H9 (cell line): ENCODE measurements around the gene MS4A18. TPM values are rescaled to one million over a fixed set of nuclear protein-coding genes. Genes with fewer than 3 reads are reported as not detected.

Source experiments
- DNase-seq: peaks from one replicate; pipeline ENCODE4 v3.0.0-alpha.2; 2017
- H2AFZ ChIP-seq: one replicate; pipeline ENCODE4 v1.6.1; 2013; ENCODE audit warnings: mild to moderate bottlenecking, low read length, control low read depth, moderate library complexity
- H2AK5ac ChIP-seq: 2 replicates; pipeline ENCODE4 v1.6.1; 2013; ENCODE audit warnings: low read length, control low read depth, mixed read lengths; ENCODE audit not compliant: insufficient read length
- H2BK120ac ChIP-seq: one replicate; pipeline ENCODE4 v1.6.1; 2013; ENCODE audit warnings: low read depth, mild to moderate bottlenecking, low read length, control low read depth, inconsistent platforms; ENCODE audit not compliant: poor library complexity, severe bottlenecking
- H2BK12ac ChIP-seq: 2 replicates; pipeline ENCODE4 v1.6.1; 2013; ENCODE audit warnings: low read length, control low read depth, mixed read lengths, low read depth; ENCODE audit not compliant: insufficient read length
- H2BK15ac ChIP-seq: 2 replicates; pipeline ENCODE4 v1.6.1; 2013; ENCODE audit warnings: low read depth, low read length, control low read depth
- H2BK20ac ChIP-seq: one replicate; pipeline ENCODE4 v1.6.1; 2013; ENCODE audit warnings: low read depth, mild to moderate bottlenecking, low read length, control low read depth, inconsistent platforms; ENCODE audit not compliant: poor library complexity, severe bottlenecking
- H2BK5ac ChIP-seq: 2 replicates; pipeline ENCODE4 v1.6.1; 2013; ENCODE audit warnings: low read length, control low read depth, mixed read lengths; ENCODE audit not compliant: insufficient read length
- H3K14ac ChIP-seq: 2 replicates; pipeline ENCODE4 v1.6.1; 2013; ENCODE audit warnings: low read length, control low read depth; ENCODE audit not compliant: insufficient read depth
- H3K18ac ChIP-seq: 2 replicates; pipeline ENCODE4 v1.6.1; 2013; ENCODE audit warnings: low read depth, mild to moderate bottlenecking, mixed read lengths, low read length, control low read depth; ENCODE audit not compliant: insufficient read length
- H3K23ac ChIP-seq: 2 replicates; pipeline ENCODE4 v1.6.1; 2013; ENCODE audit warnings: low read length, control low read depth, mixed read lengths, low read depth; ENCODE audit not compliant: insufficient read length
- H3K23me2 ChIP-seq: 2 replicates; pipeline ENCODE4 v1.6.1; 2013; ENCODE audit warnings: low read depth, mild to moderate bottlenecking, mixed read lengths, low read length, control low read depth; ENCODE audit not compliant: insufficient read length, poor library complexity, severe bottlenecking
- H3K27ac ChIP-seq: 2 replicates; pipeline ENCODE4 v1.5.1; 2013; ENCODE audit warnings: low read length, control low read depth, mixed read lengths, low read depth; ENCODE audit not compliant: insufficient read length
- H3K27me3 ChIP-seq: 2 replicates; pipeline ENCODE4 v1.6.1; 2013; ENCODE audit warnings: low read length, control low read depth, inconsistent platforms; ENCODE audit not compliant: insufficient read depth
- H3K4ac ChIP-seq: 2 replicates; pipeline ENCODE4 v1.6.1; 2013; ENCODE audit warnings: low read depth, mild to moderate bottlenecking, control low read depth, inconsistent platforms, low read length, moderate library complexity
- H3K4me1 ChIP-seq: 2 replicates; pipeline ENCODE4 v1.6.1; 2013; ENCODE audit warnings: low read length, control low read depth, inconsistent platforms; ENCODE audit not compliant: insufficient read depth
- H3K4me2 ChIP-seq: 2 replicates; pipeline ENCODE4 v1.6.1; 2013; ENCODE audit warnings: low read length, control low read depth, mixed read lengths; ENCODE audit not compliant: insufficient read length, insufficient read depth
- H3K56ac ChIP-seq: 2 replicates; pipeline ENCODE4 v1.6.1; 2013; ENCODE audit warnings: low read depth, mild to moderate bottlenecking, mixed read lengths, low read length, control low read depth; ENCODE audit not compliant: insufficient read length
- H3K79me1 ChIP-seq: 2 replicates; pipeline ENCODE4 v1.6.1; 2013; ENCODE audit warnings: low read depth, mild to moderate bottlenecking, moderate library complexity, low read length, control low read depth, inconsistent platforms; ENCODE audit not compliant: insufficient read depth, poor library complexity, severe bottlenecking
- H3K79me2 ChIP-seq: 2 replicates; pipeline ENCODE4 v1.6.1; 2013; ENCODE audit warnings: low read length, control low read depth, inconsistent platforms; ENCODE audit not compliant: insufficient read depth
- H3K9ac ChIP-seq: 2 replicates; pipeline ENCODE4 v1.6.1; 2013; ENCODE audit warnings: low read length, control low read depth, mixed read lengths; ENCODE audit not compliant: insufficient read length; ENCODE audit errors: extremely low read depth
- H3K9me3 ChIP-seq: one replicate; pipeline ENCODE4 v1.6.1; 2013; ENCODE audit warnings: low read depth, low read length, inconsistent platforms; ENCODE audit not compliant: control insufficient read depth
- H3T11ph ChIP-seq: one replicate; pipeline ENCODE4 v1.6.1; 2013; ENCODE audit warnings: mild to moderate bottlenecking, low read length, control low read depth, inconsistent platforms
- H4K20me1 ChIP-seq: one replicate; pipeline ENCODE4 v1.6.1; 2013; ENCODE audit not compliant: control insufficient read depth, insufficient read length, insufficient read depth
- H4K5ac ChIP-seq: 2 replicates; pipeline ENCODE4 v1.6.1; 2013; ENCODE audit warnings: low read depth, mild to moderate bottlenecking, mixed read lengths, low read length, control low read depth; ENCODE audit not compliant: insufficient read length
- H4K8ac ChIP-seq: replicated peaks from 2 replicates; pipeline ENCODE4 v1.6.1; 2013; ENCODE audit warnings: low read length, control low read depth, mixed read lengths, low read depth; ENCODE audit not compliant: insufficient read length
- H4K91ac ChIP-seq: 2 replicates; pipeline ENCODE4 v1.6.1; 2013; ENCODE audit warnings: low read depth, mild to moderate bottlenecking, moderate library complexity, mixed read lengths, low read length, control low read depth; ENCODE audit not compliant: insufficient read length
- H3K27ac Mint-ChIP-seq, 3 experiments: 2 replicates in 2 of 3; 3 replicates in 1 of 3; pipeline ENCODE4 v1.8.0; 2020 to 2021; ENCODE audit warnings: mixed read lengths in 3 of 3, mild to moderate bottlenecking in 1 of 3, moderate library complexity in 1 of 3
- H3K27me3 Mint-ChIP-seq: 2 replicates; pipeline ENCODE4 v1.8.0; 2021; ENCODE audit warnings: low read depth, mild to moderate bottlenecking, moderate library complexity, mixed read lengths
- H3K36me3 Mint-ChIP-seq, 3 experiments: 2 replicates in 2 of 3; 3 replicates in 1 of 3; pipeline ENCODE4 v1.8.0; 2020 to 2021; ENCODE audit warnings: low read depth in 3 of 3, mixed read lengths in 3 of 3; ENCODE audit not compliant: insufficient read depth in 1 of 3
- H3K4me1 Mint-ChIP-seq, 2 experiments: 2 replicates each; pipeline ENCODE4 v1.8.0; 2020; ENCODE audit warnings: mixed read lengths in 2 of 2
- H3K4me3 Mint-ChIP-seq, 2 experiments: 2 replicates in 1 of 2; 3 replicates in 1 of 2; pipeline ENCODE4 v1.8.0; 2020 to 2021; ENCODE audit warnings: mild to moderate bottlenecking in 2 of 2, mixed read lengths in 2 of 2, moderate library complexity in 1 of 2
- H3K9me3 Mint-ChIP-seq, 2 experiments: 2 replicates in 1 of 2; 3 replicates in 1 of 2; pipeline ENCODE4 v1.8.0; 2020; ENCODE audit warnings: mild to moderate bottlenecking in 2 of 2, mixed read lengths in 2 of 2, moderate library complexity in 1 of 2
- whole genome bisulfite sequencing: extraction: QIAGEN DNeasy Blood & Tissue Kit; methylation state at CpG from one replicate; pipeline ENCODE4 v1.1.7; 2013; ENCODE audit warnings: missing lambda C conversion rate, low lambda C conversion rate, mixed read lengths; ENCODE audit not compliant: insufficient read length; ENCODE audit errors: extremely low coverage; 5-methylcytosine and 5-hydroxymethylcytosine counted together
- total RNA-seq: library from RNA; stranded (reverse); gene quantifications from 2 replicates; pipeline ENCODE4 v1.2.1, GENCODE V29; 2021
- TF ChIP-seq, protein P1 (sequence below): fragments of 200-600 bp; sonication (generic); conservative IDR thresholded peaks from 3 replicates; pipeline ENCODE4 v1.8.0; 2021; ENCODE audit warnings: antibody characterized with exemption, mild to moderate bottlenecking

MS4A18 gene
- total RNA-seq, 1 experiment from 2014 or later = not detected

- H2BK15ac ChIP-seq = no peak overlapping the region
- H4K8ac ChIP-seq = no peak overlapping the region
- H4K20me1 ChIP-seq = no peaks in the 10 kb centered on the region
- no peak overlapping the region for H3K27ac Mint-ChIP-seq
- no peak overlapping the region for H3K4ac ChIP-seq
- no peaks in the 10 kb centered on the region for H3K4me1 Mint-ChIP-seq
- TF ChIP-seq, protein P1, sequence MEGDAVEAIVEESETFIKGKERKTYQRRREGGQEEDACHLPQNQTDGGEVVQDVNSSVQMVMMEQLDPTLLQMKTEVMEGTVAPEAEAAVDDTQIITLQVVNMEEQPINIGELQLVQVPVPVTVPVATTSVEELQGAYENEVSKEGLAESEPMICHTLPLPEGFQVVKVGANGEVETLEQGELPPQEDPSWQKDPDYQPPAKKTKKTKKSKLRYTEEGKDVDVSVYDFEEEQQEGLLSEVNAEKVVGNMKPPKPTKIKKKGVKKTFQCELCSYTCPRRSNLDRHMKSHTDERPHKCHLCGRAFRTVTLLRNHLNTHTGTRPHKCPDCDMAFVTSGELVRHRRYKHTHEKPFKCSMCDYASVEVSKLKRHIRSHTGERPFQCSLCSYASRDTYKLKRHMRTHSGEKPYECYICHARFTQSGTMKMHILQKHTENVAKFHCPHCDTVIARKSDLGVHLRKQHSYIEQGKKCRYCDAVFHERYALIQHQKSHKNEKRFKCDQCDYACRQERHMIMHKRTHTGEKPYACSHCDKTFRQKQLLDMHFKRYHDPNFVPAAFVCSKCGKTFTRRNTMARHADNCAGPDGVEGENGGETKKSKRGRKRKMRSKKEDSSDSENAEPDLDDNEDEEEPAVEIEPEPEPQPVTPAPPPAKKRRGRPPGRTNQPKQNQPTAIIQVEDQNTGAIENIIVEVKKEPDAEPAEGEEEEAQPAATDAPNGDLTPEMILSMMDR = no peak
- DNase-seq = no peak
- no peak overlapping the region for H4K91ac ChIP-seq
- no peaks in the 10 kb centered on the region for H3K36me3 Mint-ChIP-seq
- H3K56ac ChIP-seq = no peak overlapping the region
- H3K27me3 Mint-ChIP-seq = peaks cover 6% of the 10 kb centered on the region; the same call in 1 of the 2 replicates
- H3K27me3 ChIP-seq = no peaks in the 10 kb centered on the region
- no peak overlapping the region for H2BK12ac ChIP-seq
- no peak overlapping the region for H3K4me3 Mint-ChIP-seq
- no peak overlapping the region for H2BK20ac ChIP-seq
- H2BK120ac ChIP-seq = no peak overlapping the region
- H3K79me1 ChIP-seq = no peaks in the 10 kb centered on the region
- H3K23me2 ChIP-seq = no peaks in the 10 kb centered on the region
- no peak overlapping the region for H3T11ph ChIP-seq
- no peak overlapping the region for H3K23ac ChIP-seq
- no peak overlapping the region for H3K4me2 ChIP-seq
- H3K27ac ChIP-seq = no peak overlapping the region
- no peak overlapping the region for H3K18ac ChIP-seq
- H2AK5ac ChIP-seq = no peak overlapping the region
- H3K79me2 ChIP-seq = no peaks in the 10 kb centered on the region
- H3K14ac ChIP-seq = no peak overlapping the region; the same call in 1 of the 2 replicates
- H3K9me3 ChIP-seq = no peaks in the 10 kb centered on the region
- H3K9ac ChIP-seq = no peak overlapping the region
- no peaks in the 10 kb centered on the region for H3K4me1 ChIP-seq
- H4K5ac ChIP-seq = no peak overlapping the region
- H2BK5ac ChIP-seq = no peak overlapping the region
- no CpG with 5 or more reads among the region's 4 CpGs for WGBS
- no peak overlapping the region for H2AFZ ChIP-seq
- peaks cover 0 to 2% of the 10 kb centered on the region in 2 experiments; a peak in 1 of 5 replicates for H3K9me3 Mint-ChIP-seq
These were observed 57.4 kb downstream of the MS4A18 start for GRCh38 chr11:60781981-60782316.
